Fibroblast of mammary gland (primary cell): ENCODE results near the gene ALDH7A1.
A peak's percentile ranks its signal among the peaks of the same experiment; 100 is the strongest.

Experiments
- DNase-seq: peaks from one replicate; pipeline ENCODE4 v3.0.0-alpha.2; 2010; ENCODE audit warnings: low read depth
- H3K4me3 ChIP-seq: 2 replicates; pipeline ENCODE4 v1.5.1; 2011; ENCODE audit warnings: low read depth, mild to moderate bottlenecking, low read length, moderate library complexity; ENCODE audit not compliant: control insufficient read depth
- TF ChIP-seq, protein P1 (sequence below): conservative IDR thresholded peaks from 2 replicates; pipeline ENCODE4 v1.5.1; 2011; ENCODE audit warnings: low read depth, low read length, inconsistent platforms; ENCODE audit not compliant: control insufficient read depth, insufficient read depth

Gene ALDH7A1

DNA sequence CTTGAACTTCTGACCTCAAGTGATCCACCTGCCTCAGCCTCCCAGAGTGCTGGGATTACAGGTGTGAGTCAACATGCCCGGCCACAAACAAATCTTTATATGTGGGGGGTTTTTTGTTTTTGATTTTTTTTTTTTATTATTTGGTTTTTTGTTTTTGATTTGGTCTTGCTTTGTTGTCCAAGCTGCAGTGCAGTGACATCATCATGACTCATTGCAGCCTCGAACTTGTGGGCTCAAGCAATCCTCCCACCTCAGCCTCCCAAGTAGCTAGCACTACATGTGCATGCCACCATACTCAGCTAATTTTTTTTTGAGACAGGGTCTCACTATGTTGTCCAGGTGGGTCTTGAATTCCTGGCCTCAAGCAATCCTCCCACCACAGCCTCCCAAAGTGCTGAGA lies 42.4 kb downstream of the ALDH7A1 start:
- peak; percentile 27 for DNase-seq
- no peak overlapping the region for H3K4me3 ChIP-seq
- TF ChIP-seq, protein P1, sequence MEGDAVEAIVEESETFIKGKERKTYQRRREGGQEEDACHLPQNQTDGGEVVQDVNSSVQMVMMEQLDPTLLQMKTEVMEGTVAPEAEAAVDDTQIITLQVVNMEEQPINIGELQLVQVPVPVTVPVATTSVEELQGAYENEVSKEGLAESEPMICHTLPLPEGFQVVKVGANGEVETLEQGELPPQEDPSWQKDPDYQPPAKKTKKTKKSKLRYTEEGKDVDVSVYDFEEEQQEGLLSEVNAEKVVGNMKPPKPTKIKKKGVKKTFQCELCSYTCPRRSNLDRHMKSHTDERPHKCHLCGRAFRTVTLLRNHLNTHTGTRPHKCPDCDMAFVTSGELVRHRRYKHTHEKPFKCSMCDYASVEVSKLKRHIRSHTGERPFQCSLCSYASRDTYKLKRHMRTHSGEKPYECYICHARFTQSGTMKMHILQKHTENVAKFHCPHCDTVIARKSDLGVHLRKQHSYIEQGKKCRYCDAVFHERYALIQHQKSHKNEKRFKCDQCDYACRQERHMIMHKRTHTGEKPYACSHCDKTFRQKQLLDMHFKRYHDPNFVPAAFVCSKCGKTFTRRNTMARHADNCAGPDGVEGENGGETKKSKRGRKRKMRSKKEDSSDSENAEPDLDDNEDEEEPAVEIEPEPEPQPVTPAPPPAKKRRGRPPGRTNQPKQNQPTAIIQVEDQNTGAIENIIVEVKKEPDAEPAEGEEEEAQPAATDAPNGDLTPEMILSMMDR: no peak

DNA sequence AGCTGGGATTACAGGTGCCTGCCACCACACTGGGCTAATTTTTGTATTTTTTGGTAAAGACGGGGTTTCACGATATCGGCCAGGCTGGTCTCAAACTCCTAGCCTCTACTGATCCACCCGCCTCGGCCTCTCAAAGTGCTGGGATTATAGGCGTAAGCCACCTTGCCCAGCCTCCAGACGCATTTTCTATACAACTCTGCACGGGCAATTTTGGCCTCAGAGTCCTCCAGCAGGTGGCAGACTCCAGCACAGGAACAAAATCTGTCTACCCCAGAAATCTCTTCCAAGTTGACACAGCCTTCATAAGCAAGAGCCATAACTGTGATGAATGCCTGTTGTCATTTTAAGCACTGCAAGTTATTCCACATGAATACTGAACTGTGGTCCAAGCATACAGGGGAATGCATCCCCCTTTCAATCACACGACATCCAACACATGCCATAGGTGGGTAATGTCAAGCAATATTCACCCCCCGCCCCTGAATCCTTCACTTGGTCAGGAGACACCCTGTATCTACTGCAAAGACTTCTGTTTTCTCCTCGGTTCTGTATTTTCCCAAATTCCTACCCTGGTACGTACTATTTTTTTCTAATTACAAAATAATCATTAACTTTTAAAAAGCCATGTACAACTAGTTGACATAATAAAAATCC lies 50.8 kb downstream of the ALDH7A1 start:
- TF ChIP-seq, protein P1: peak; percentile 68
- H3K4me3 ChIP-seq: no peak overlapping the region
- peak; percentile 44 for DNase-seq

DNA sequence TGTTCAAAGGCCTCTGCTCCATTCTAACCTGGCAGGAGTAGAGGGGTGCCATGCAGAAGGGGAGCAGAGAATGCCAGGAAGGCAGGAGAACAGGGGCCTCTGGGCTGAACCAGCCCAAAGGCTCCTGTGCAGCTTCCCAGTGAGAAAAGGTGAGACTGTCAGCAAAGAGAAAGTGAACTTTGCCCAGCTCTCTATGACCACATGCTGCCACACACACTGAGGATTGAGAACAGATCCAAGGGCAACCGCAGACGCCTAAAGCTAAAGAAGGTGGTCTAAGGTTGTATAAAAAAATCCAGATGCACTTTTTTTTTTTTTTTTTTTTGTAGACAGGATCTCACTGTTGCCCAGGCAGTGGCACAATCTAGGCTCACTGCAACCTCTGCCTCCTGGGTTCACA lies 51.4 kb downstream of the ALDH7A1 start:
- DNase-seq: no peak
- TF ChIP-seq, protein P1: no peak
- H3K4me3 ChIP-seq: no peak overlapping the region

DNA sequence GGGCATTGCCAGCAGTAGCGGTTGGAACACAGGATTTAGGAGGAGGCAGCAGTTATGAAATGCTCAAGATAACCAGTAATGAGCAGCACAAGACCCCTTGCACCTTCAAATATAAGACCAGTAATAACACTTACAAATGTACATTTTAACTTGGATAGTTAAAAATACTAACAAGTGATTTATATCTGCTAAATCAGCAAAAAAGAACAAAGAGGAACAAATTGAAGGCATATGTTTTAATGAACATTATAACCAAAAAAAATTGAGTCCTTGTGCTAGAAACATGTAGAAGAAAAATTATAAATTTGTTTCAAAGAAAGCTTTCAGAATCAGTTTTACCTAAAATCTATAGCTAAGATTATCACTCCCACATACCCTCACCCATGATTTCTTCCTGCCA lies 52.0 kb downstream of the ALDH7A1 start:
- H3K4me3 ChIP-seq: no peak overlapping the region
- DNase-seq: no peak
- TF ChIP-seq, protein P1: no peak

- no peak for DNase-seq
- TF ChIP-seq, protein P1: no peak
- H3K4me3 ChIP-seq: no peak overlapping the region
Observed at GRCh38 chr5:126542441-126542840, 52.6 kb downstream of the ALDH7A1 start.

- no peak overlapping the region for H3K4me3 ChIP-seq
- DNase-seq: no peak
- TF ChIP-seq, protein P1: no peak
Observed at GRCh38 chr5:126540631-126541030, 54.4 kb downstream of the ALDH7A1 start.

- TF ChIP-seq, protein P1: no peak
- no peak overlapping the region for H3K4me3 ChIP-seq
- DNase-seq: no peak
Observed at GRCh38 chr5:126538579-126538978, 56.4 kb downstream of the ALDH7A1 start.
